Midbrain (tissue), 1 donor: ENCODE measurements around the gene OLR1.
"Not testable (repeated sequence)": the region's sequence is repeated elsewhere in the genome, so short reads cannot be mapped to it uniquely, and the experiment has no call there.

Source experiments
- DNase-seq: peaks from one replicate; lab custom pipeline; 2025; lab: John Stamatoyannopoulos, UW

OLR1 gene

DNA sequence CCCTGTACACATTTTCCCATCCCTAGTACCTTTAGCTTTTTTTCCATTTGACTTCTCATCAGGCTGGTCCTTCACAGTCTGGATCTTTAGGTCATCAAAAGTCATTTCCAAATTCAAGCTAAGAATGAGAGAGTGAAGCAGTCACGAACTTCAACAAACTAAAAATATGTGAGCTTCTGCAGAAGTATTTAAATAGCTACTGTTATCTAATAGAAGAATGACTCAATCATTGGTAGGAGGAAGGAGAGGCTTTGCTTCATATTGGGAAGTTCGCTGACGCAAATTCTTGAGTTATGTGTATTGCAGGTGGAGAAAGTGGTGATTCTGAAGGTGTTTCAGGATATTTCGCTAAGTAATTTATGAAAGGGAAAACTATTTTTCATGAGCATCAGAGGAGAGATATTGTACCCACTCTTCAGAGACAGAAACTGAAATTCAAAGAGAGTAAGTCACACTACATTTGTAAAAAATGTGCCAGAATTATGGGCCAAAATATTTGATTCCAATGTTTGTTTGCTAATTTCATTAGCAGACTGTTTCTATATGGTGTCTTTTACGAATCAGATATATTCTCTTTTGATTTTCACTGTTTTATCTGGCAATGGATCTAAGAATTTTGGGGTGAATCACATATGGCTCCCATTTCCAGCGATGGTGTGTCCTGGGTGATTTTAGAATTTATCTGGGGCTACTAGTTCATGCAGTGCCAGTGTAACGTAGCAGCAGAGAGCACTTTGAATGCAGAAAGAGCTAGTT lies at the start of gene OLR1:
Gene OLR1, minus strand, starts transcription at position 160 of the 756 bp plus-strand sequence. Its CDS starts 55 bp downstream, at position 105.
- DNase-seq = no peak

- DNase-seq = peak; percentile 50
Observed at GRCh38 chr12:10220398-10221077, 48.6 kb upstream of the OLR1 start.

DNA sequence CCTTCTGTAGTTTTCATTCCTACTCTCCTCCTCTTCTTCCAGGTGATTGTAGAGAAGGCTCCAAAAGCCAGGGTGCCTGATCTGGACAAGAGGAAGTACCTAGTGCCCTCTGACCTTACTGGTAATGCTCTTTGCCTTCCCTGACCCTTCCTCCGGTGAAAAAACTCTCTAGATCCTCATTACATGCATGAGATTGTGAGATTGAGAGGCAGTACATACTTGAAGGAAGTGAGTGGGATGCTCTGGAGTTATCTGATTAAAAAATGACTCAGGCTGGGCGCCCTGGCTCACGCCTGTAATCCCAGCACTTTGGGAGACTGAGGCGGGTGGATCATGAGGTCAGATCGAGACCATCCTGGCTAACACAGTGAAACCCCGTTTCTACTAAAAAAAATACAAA lies 46.1 kb upstream of the OLR1 start:
- DNase-seq = no peak

GRCh38 chr12:10215946-10216345 lies 44.0 kb upstream of the OLR1 start:
- DNase-seq = not testable (repeated sequence)

DNA sequence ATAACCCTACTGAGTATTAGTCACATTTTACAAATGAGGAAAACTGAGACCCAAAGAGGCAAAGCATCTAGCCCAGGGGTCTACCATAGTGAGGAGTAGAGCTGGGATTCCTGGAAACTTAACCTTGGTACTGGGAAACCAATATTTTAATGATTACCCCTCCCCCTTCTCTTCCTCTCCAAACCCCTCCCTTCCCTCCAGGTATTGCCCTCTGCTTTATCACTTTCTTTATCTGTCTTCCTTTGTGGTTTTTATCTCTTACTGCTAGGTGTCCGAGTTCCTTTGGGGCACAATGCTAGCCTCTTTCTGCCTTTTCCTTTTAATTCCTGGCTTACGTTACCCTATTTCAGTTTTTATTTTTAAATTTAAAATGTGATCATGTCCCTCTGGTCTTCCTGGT lies 43.5 kb upstream of the OLR1 start:
- no peak for DNase-seq

DNA sequence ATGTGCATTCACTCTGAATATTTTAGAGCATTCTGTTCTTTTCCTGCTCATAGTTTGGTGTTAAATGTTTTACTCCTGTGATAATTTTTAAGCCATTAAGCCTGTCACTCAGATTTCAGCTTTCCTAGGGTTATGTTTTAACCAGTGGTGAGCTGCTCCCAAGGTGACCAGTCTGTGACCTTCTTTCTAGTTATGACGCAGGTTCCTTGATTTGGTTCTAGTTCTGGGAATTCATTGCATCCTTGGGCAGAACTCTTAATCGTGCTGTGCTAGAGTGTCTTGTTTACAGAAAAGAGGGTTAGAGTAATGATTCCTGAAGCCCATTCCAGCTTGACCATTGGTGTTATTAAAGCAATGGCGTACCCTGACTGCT lies 42.9 kb upstream of the OLR1 start:
- DNase-seq = no peak

DNA sequence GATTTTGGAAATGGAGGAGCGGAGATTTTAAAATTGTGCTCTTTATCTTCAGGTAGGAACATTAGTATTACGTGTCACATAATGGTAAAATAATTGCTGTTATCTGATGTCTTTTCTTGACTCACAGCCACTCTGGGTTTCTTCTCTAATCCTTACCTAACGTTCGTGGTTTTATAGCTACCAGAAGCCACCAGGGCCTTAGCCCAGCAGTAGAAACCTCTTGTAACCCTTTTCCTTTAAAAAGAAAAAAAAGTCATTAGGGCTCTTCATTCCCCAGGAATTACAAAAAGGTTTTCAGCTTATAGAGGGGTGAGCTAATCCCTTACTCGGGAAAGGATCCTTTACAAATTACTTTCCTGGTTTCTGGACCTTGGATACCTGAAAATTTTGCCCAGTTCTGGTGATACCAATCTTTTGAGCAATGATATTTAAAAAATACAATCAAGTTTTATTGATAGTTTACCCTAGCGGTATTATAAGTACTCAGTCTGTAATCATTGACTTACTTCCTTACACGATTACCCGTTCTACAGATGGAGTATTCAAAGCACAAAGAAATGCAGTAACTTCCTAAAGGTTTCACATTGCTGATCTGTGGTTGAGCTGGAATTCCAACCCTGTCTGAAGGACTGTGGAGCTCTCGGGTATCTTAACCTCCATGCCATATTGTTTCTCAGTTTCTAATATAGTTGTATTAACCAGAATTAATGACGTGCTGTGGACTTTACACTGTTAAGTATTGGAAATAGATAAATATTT lies 42.4 kb upstream of the OLR1 start:
- no peak for DNase-seq

- peak; percentile 84 for DNase-seq
Observed at GRCh38 chr12:10213168-10214135, 41.5 kb upstream of the OLR1 start.

- DNase-seq = peak; percentile 90
Observed at GRCh38 chr12:10212739-10213131, 40.8 kb upstream of the OLR1 start, which contains the start of gene GABARAPL1. Gene GABARAPL1, plus strand, starts transcription at chr12:10212877. Its CDS starts 253 bp downstream, at chr12:10213130.

DNA sequence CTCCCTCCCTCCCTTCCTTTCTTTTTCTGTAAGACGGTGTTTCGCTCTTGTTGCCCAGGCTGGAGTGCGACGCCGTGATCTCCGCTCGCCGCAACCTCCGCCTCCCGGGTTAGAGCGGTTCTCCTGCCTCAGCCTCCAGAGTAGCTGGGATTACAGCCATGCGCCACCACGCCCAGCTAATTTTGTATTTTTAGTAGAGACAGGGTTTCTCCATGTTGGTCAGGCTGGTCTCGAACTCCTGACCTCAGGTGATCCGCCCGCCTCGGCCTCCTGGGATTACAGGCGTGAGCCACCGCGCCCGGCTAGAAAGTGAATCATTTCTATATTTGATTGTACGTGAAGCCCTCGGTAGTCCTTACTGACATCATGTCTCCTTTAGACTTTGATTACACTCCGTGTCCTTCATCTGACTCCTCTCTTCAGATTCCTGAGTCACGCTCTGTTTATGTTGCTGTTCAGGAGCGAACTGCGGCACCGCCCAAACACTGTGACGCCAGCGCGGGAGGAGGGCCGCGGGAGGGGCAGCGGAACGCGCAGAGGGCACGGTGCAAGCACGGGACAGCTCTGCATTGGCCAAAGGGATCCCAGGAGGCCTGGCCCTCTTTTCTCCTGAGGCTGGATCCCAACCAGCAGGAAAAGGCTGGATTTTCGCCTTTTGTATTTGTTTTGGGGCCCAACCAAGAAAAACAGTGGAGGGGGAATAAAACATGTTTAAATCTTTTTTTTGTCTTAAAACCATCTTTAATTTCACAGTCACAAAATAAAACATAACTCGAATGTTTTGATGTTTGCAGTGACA lies 40.2 kb upstream of the OLR1 start:
- peak; percentile 91 for DNase-seq

GRCh38 chr12:10211101-10211939 lies 39.4 kb upstream of the OLR1 start:
- no peak for DNase-seq

DNA sequence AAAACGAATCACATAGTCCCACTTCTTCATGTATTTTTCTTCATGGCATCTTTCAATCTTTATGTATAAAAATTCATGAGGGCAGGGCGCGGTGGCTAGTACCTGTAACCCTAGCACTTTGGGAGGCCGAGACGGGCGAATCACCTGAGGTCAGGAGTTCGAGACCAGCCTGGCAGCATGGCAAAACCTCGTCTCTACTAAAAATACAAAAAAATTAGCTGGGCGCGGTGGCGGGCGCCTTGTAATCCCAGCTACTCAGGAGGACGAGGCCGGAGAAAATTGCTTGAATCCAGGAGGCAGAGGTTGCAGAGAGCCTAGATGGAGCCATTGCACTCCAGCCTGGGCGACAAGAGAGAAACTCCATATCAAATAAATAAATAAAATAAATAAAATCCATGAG lies 38.3 kb upstream of the OLR1 start:
- DNase-seq = no peak

DNA sequence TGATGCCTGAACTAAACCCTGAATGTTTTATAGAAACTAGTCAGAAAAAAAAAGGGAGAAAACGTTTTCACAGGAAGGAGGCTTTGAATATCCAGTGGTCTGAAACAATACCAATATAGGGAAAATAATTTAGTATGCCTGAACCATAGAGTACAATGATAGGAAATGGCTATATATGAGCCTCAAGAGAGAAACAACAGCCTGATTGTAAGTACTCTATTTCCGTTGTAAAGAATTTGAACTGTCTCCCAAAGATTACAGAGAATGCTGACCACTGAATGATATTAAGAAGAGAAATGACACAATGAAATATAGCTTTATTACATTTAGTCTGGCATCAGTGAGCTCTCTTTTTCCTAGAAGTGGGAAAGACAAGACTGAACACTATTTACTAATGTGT lies 35.2 kb upstream of the OLR1 start:
- no peak for DNase-seq

DNA sequence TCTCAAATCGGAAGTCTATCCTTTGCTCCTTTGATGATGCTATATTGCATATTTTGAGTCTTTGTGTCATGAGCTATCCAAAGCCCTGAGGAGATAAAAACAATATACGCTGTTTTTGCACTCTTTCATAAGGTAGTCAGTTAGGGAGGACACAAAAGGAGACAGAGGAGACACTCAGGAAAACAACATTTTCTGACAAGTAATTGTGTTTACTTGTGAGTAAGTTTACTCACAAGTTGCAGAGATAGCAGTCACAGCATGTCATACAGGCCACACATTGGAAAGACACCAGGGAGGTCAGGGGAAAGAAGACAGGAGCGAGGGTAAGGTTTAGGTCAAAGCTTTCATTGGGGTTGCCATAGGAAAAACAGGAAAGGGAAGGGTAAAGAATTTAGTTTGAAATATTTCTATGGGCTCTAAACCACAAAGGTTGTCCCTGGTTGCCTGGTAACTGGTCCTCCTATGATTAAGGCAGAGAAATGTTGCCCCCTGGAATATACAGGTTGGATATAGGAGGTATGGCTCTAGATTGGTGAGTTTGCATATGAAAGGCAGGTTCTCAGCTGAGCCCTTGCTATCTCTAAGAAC lies 33.4 kb upstream of the OLR1 start:
- DNase-seq = no peak

- DNase-seq = not testable (repeated sequence)
Observed at GRCh38 chr12:10204495-10204894, 32.6 kb upstream of the OLR1 start.

GRCh38 chr12:10197879-10198278 lies 25.9 kb upstream of the OLR1 start:
- DNase-seq = no peak

GRCh38 chr12:10196210-10196609 lies 24.3 kb upstream of the OLR1 start:
- no peak for DNase-seq

DNA sequence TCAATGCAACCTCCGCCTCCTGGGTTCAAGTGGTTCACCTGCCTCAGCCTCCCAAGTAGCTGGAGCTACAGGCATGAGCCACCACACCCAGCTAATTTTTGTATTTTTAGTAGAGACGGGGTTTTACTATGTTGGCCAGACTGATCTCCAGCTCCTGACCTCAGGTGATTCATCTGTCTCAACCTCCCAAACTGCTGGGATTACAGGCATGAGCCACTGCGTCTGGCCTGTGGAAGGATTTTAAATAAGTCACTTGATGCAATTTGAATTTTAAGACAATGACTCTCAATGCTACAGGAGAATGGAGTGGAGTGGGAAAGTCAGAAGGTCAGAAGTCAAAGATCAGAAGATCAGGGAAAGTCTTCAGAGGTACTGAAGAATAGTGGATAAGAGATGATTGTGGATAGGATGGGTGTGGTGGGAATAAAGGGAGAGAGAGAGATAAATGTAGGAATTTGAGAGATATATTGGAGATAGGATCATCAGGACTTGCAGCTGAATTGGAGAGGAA lies 22.3 kb upstream of the OLR1 start:
- DNase-seq = no peak

DNA sequence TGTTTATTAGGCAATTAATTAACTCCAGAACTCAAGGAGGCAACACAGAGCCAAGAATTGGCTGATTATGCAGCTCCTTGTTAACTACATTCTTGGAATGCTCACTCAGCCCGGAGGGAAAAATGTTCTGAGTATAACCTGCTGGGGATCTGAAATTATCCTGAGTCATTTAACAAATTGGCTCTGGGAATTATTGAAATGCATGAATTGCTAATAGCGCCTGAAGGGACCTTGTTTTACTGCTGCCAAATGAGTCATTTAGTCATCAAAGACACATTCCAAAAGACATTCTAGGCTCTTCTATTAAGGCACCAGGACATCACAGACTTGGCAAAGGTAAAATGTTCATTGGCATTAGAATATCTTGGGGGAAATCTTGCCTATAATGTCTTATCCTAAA lies 19.9 kb upstream of the OLR1 start:
- no peak for DNase-seq
